ENCODE data around the gene TXLNB. TPM values are rescaled to one million over a fixed set of nuclear protein-coding genes. Genes with fewer than 3 reads are reported as not detected.

The TXLNB gene
- total RNA-seq, 2 experiments from 2014 or later = 0.17 to 0.19 TPM

DNA sequence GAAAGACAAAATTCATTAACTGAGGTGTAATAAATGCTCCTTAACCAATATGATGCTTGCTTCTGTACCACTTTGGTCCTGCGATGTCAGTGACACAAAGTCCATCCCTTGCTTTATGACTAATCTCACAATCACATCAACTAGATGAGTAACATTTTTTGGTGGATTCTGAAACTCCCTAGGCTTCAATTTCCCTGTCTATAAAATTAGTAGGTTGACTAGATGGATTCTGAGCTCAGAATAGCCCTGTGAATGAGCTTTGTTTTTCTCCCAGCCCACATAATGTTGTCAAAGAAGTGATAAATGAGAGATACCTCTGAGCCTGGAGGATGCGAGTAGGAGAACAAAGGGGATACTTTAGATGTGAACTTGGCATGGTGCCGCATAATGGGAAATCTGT lies 9.1 kb downstream of the TXLNB start:
- Mint-ChIP-seq H3K36me3 (ENCODE audit: low read depth) (no peaks in the 10 kb centered on the region), H3K4me1 (ENCODE audit: low read depth) (peaks cover 31% of the 10 kb centered on the region), H3K27me3 (no peaks in the 10 kb centered on the region), H3K4me3 (no peak overlapping the region), H3K27ac (no peak overlapping the region), H3K9me3 (no peaks in the 10 kb centered on the region)
- Histone ChIP-seq H3K4me1 (ENCODE audit: insufficient read depth, low read length) (peaks cover 12% of the 10 kb centered on the region), H3K36me3 (ENCODE audit: insufficient read depth, low read length) (no peaks in the 10 kb centered on the region), H3K27me3 (ENCODE audit: control insufficient read depth in 1 of 2, insufficient read depth in 2 of 2, low read length in 2 of 2) (no peaks in the 10 kb centered on the region), H3K27ac (ENCODE audit: low read depth in 1 of 2, low read length in 2 of 2) (no peak overlapping the region), H3K9me3 (ENCODE audit: control insufficient read depth in 1 of 2, insufficient read depth in 1 of 2, low read length in 2 of 2) (no peaks in the 10 kb centered on the region), H3K4me3 (ENCODE audit: low read length) (no peak overlapping the region)
- ChIA-PET POLR2A (interaction anchor here (0.9 to 1.3 kb wide), 3 partner anchors 9 to 158 kb away, joined by 3 read pairs; partner anchors contain the start of gene TXLNB), CTCF (no interaction called here)
- TF ChIP-seq, protein P1, sequence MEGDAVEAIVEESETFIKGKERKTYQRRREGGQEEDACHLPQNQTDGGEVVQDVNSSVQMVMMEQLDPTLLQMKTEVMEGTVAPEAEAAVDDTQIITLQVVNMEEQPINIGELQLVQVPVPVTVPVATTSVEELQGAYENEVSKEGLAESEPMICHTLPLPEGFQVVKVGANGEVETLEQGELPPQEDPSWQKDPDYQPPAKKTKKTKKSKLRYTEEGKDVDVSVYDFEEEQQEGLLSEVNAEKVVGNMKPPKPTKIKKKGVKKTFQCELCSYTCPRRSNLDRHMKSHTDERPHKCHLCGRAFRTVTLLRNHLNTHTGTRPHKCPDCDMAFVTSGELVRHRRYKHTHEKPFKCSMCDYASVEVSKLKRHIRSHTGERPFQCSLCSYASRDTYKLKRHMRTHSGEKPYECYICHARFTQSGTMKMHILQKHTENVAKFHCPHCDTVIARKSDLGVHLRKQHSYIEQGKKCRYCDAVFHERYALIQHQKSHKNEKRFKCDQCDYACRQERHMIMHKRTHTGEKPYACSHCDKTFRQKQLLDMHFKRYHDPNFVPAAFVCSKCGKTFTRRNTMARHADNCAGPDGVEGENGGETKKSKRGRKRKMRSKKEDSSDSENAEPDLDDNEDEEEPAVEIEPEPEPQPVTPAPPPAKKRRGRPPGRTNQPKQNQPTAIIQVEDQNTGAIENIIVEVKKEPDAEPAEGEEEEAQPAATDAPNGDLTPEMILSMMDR (IDR thresholded peaks at IDR 0.05) = no peak
- ATAC-seq (ENCODE audit: poor library complexity) = no peak
- intact Hi-C loops (cut with DNase I, micrococcal nuclease) = no loop called here
- no peak for DNase-seq

DNA sequence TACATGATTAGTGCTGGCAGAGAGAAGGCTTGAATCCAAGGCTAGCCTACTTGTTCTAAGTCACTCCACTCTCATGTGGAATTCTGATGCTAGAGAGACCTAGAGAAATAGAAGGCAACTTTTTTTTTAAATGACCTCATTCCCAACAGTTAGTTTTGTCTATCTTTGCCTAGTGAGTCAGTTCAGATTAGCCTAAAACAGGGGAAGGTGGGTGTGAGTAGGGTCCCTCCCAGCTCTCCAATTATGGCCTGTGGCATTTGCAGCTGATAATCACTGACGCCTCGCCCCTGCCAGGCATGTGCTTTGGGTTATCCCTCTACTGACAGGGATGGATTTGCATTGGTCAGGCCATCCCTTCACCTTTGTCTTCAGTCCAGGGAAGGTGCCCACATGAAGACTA lies 13.6 kb downstream of the TXLNB start:
- no peak for ATAC-seq (ENCODE audit: poor library complexity)
- Mint-ChIP-seq H3K4me1 (ENCODE audit: low read depth) (peaks cover 37% of the 10 kb centered on the region), H3K9me3 (no peaks in the 10 kb centered on the region), H3K36me3 (ENCODE audit: low read depth) (no peaks in the 10 kb centered on the region), H3K27ac (no peak overlapping the region), H3K27me3 (no peaks in the 10 kb centered on the region), H3K4me3 (no peak overlapping the region)
- DNase-seq = no peak
- intact Hi-C loops (cut with DNase I, micrococcal nuclease) = no loop called here
- H3K27me3 ChIP-seq (ENCODE audit: control insufficient read depth in 1 of 2, insufficient read depth in 2 of 2, low read length in 2 of 2) = no peaks in the 10 kb centered on the region
- ChIA-PET CTCF (no interaction called here), POLR2A (interaction anchor here (2.1 kb wide), 1 partner anchor 13 kb away, joined by 13 read pairs; the partner anchor contains the start of gene TXLNB)
- no peaks in the 10 kb centered on the region for H3K36me3 ChIP-seq (ENCODE audit: insufficient read depth, low read length)
- no peak overlapping the region for H3K27ac ChIP-seq (ENCODE audit: low read depth in 1 of 2, low read length in 2 of 2)
- peaks cover 12% of the 10 kb centered on the region for H3K4me1 ChIP-seq (ENCODE audit: insufficient read depth, low read length)
- TF ChIP-seq, protein P1 (IDR thresholded peaks at IDR 0.05) = no peak
- H3K9me3 ChIP-seq (ENCODE audit: control insufficient read depth in 1 of 2, insufficient read depth in 1 of 2, low read length in 2 of 2) = no peaks in the 10 kb centered on the region
- H3K4me3 ChIP-seq (ENCODE audit: low read length) = no peak overlapping the region

DNA sequence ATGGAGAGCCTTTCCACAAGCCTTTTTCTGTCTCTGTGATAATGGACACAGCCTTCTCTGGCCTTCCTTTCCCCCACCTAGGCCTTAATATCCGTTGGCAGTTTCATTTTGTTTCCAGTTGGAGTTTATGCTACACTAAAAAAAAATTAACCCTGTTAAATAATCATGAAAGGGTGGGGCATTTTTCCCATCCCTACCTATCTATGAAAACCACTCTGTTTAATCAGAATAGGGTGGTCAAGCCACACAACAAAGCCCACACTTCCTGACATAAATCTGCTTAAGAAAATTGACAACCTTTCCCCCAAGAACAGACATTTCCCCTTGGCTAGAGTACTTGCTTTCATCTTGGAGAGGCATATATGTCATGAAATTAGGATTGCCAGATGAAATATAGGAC lies 14.2 kb downstream of the TXLNB start:
- TF ChIP-seq, protein P1 (IDR thresholded peaks at IDR 0.05) = no peak
- no peaks in the 10 kb centered on the region for H3K27me3 ChIP-seq (ENCODE audit: control insufficient read depth in 1 of 2, insufficient read depth in 2 of 2, low read length in 2 of 2)
- no peaks in the 10 kb centered on the region for H3K36me3 Mint-ChIP-seq (ENCODE audit: low read depth)
- peaks cover 12% of the 10 kb centered on the region for H3K4me1 ChIP-seq (ENCODE audit: insufficient read depth, low read length)
- ATAC-seq (ENCODE audit: poor library complexity) (no peak), DNase-seq (no peak)
- CTCF ChIA-PET = no interaction called here
- peaks cover 37% of the 10 kb centered on the region for H3K4me1 Mint-ChIP-seq (ENCODE audit: low read depth)
- H3K4me3 Mint-ChIP-seq = no peak overlapping the region
- no peak overlapping the region for H3K27ac ChIP-seq (ENCODE audit: low read depth in 1 of 2, low read length in 2 of 2)
- intact Hi-C loops (cut with DNase I, micrococcal nuclease) = no loop called here
- POLR2A ChIA-PET = no interaction called here
- no peaks in the 10 kb centered on the region for H3K9me3 ChIP-seq (ENCODE audit: control insufficient read depth in 1 of 2, insufficient read depth in 1 of 2, low read length in 2 of 2)
- no peaks in the 10 kb centered on the region for H3K9me3 Mint-ChIP-seq
- no peaks in the 10 kb centered on the region for H3K36me3 ChIP-seq (ENCODE audit: insufficient read depth, low read length)
- H3K27ac Mint-ChIP-seq = no peak overlapping the region
- no peak overlapping the region for H3K4me3 ChIP-seq (ENCODE audit: low read length)
- no peaks in the 10 kb centered on the region for H3K27me3 Mint-ChIP-seq

Data from CD4-positive, alpha-beta T cell (primary cell).